Adrenal gland (tissue), 5 donors: ENCODE data around the gene NPAS1.

Source experiments
- CTCF ChIP-seq, 6 experiments: fragments of 450-650 bp in 4 of 6; fragments of 200-600 bp in 2 of 6; sonication (generic) in 1 of 6; IDR thresholded peaks; 1 replicate in 5 of 6; 2 replicates in 1 of 6; pipeline versions ENCODE4 v1.5.1 to v1.8.0; 2016 to 2021; ENCODE audit warnings: antibody characterized with exemption in 6 of 6, mild to moderate bottlenecking in 2 of 6, moderate library complexity in 1 of 6
- POLR2A ChIP-seq, 2 donors: fragments of 450-650 bp; IDR thresholded peaks; one replicate each; pipeline ENCODE4 v1.6.1; 2017; ENCODE audit warnings: antibody characterized with exemption in 2 of 2, mild to moderate bottlenecking in 2 of 2, moderate library complexity in 1 of 2
- donor health status: DM: no; HTN: no; CAD: no.

GRCh38 chr19:46977548-46977947 is 42.1 kb upstream of the NPAS1 start:
- TF ChIP-seq CTCF (IDR thresholded peaks at IDR 0.05): no peak
- no peak for TF ChIP-seq POLR2A (IDR thresholded peaks at IDR 0.05)
